ENCODE measurements around the gene NPTX2.
"Not testable (repeated sequence)": the region's sequence is repeated elsewhere in the genome, so short reads cannot be mapped to it uniquely, and the experiment has no call there.

Gene NPTX2, protein sequence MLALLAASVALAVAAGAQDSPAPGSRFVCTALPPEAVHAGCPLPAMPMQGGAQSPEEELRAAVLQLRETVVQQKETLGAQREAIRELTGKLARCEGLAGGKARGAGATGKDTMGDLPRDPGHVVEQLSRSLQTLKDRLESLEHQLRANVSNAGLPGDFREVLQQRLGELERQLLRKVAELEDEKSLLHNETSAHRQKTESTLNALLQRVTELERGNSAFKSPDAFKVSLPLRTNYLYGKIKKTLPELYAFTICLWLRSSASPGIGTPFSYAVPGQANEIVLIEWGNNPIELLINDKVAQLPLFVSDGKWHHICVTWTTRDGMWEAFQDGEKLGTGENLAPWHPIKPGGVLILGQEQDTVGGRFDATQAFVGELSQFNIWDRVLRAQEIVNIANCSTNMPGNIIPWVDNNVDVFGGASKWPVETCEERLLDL

DNA sequence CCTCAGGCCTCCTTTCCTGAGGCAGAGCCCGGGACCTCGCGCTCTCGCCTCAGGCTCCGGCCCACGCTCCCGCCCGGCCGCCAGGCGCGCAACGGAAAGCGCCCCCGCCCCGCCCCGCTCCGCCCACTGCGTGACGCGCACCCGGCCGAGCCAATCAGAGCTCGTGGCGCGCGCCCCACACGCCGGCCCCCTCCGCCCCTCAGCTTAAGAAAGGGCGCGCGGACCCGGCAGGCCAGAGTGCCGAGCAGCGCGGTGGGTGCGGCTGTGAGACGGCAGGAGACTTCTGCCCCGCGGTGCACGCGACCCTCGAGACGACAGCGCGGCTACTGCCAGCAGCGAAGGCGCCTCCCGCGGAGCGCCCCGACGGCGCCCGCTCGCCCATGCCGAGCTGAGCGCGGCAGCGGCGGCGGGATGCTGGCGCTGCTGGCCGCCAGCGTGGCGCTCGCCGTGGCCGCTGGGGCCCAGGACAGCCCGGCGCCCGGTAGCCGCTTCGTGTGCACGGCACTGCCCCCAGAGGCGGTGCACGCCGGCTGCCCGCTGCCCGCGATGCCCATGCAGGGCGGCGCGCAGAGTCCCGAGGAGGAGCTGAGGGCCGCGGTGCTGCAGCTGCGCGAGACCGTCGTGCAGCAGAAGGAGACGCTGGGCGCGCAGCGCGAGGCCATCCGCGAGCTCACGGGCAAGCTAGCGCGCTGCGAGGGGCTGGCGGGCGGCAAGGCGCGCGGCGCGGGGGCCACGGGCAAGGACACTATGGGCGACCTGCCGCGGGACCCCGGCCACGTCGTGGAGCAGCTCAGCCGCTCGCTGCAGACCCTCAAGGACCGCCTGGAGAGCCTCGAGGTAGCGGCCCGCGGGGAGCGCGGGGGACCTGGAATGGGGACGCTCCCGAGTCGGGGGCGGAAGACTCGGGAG lies at the start of gene NPTX2:
Gene NPTX2 (plus strand): TSS at position 235 of the 909 bp plus-strand sequence. CDS start 177 bp downstream, at position 412.
- DNase-seq (ENCODE audit: low read depth in 2 of 3, low spot score in 1 of 3): peak in 1 of 3 donors; percentile 5

DNA sequence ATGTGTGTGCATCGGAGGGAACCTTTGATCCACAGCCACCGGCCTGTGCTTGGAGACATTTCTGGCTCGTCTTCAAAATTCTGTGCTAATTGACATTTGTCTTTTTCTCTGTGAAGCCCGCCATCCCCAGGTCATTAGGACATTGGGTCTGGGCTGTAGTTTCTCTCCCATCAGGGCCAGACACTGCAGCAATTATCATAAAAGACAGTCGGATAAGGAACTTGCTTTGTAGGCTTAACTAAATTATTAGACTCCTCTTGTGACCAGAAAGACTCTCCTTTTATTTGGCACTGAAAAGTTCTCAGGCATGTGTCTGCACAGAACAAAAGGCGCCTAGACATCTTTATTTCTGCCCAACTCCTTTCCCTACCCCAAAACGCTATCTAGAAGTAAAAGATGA lies 49.1 kb upstream of the NPTX2 start:
- no peak for DNase-seq (ENCODE audit: low read depth in 2 of 3, low spot score in 1 of 3)

DNA sequence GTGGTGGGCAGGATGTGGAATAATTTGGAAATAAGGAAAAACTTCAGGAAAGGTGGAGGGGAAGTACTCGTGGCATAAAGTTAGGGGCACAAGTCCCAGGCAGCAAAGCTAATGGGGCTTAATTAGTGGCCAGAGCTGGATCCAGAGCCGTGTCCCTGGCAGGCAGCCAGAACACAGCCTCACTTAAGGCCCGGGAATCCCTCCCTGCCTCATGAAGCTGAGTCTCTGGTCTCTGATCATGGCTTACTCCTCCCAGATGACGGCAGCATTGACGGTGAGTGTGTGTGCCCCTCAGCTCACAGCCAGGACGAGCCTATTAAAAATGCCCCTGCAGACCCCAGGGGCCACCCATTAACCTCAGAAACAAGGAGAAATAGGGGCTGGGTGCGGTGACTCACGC lies 48.2 kb upstream of the NPTX2 start:
- DNase-seq (ENCODE audit: low read depth in 2 of 3, low spot score in 1 of 3): no peak

DNA sequence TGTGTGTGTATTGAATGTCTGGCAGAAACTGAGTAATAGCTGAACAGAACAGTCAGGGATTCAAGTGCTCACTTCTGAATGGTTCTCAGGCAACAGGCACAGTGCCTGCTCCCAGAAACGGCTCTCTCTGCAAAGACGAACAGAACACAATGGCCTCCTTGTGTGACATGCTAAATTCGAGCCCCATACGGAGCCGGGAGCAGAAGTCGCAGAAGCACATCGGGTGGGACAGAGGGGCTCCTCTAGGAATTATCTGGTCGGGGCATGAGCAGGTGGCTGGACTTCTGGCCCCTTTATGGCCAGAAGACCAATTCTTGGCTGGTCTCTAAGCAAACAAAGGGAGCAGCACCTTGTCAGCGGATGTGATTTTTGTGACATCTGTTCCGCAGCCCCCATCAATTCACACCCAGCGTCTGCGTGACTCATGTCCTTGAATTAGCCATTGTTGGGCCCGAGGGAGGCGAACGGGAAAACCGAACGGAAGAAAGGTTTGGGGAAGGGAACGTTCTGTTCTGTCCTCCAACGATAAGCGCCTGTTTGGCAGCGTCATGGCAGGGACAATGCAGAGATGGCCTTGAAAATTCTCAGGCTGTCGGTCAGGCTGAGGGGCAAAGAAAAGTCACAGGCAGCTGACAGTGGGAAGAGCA lies 47.3 kb upstream of the NPTX2 start:
- no peak for DNase-seq (ENCODE audit: low read depth in 2 of 3, low spot score in 1 of 3)

DNA sequence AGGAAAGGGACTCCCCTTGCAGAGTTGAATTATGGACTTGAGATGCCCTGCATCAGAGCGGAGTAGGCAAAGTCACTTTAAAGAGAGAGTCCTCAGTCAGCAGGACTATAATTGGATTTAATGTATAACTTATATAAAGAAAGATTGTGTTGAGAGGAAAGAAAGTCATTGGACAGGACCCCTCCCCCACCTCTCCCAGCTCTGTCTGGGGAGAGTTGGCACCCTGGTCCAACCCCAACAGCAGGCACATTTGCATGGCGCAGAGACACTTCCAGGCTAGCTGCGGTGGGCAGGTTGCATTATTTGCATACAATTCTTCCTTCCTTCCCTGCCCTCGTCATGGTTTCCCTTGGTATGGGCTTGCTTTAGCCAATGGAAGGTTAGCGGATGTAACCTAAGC lies 46.1 kb upstream of the NPTX2 start:
- DNase-seq (ENCODE audit: low read depth in 2 of 3, low spot score in 1 of 3): no peak

DNA sequence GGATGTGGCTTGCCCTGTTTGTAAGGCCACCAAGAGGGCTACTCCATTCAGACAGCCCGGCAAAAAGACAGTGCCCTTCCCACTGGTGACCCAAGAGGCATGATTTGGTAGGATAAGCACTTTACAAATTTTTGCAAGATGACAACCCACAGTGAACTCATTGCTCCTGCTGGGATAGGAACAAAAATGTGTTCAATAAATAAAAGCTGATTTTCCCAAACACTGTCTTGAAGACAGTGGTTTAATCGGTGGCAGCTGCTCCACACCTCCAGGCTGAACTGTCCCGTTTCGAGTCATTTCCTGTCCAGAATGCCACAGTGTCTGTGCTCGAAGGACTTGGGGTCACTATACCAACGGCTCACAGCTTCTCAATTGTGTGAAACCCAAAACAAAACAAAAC lies 45.1 kb upstream of the NPTX2 start:
- no peak for DNase-seq (ENCODE audit: low read depth in 2 of 3, low spot score in 1 of 3)

DNA sequence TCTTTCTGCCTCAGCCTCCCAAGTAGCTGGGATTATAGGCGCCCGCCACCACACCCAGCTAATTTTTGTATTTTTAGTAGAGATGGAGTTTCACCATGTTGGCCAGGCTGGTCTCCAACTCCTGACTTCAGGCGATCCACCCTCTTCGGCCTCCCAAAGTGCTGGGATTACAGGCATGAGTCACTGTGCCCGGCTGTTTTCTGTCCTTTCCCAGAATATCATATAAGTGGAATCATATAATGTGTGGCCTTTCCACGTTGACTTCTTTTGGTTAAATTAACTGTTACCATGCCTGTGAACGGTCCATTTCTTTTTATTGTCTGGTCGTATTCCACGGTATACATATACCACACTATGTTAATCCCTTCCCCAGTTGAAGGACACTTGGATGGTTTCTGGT lies 44.4 kb upstream of the NPTX2 start:
- not testable (repeated sequence) for DNase-seq (ENCODE audit: low read depth in 2 of 3, low spot score in 1 of 3)

DNA sequence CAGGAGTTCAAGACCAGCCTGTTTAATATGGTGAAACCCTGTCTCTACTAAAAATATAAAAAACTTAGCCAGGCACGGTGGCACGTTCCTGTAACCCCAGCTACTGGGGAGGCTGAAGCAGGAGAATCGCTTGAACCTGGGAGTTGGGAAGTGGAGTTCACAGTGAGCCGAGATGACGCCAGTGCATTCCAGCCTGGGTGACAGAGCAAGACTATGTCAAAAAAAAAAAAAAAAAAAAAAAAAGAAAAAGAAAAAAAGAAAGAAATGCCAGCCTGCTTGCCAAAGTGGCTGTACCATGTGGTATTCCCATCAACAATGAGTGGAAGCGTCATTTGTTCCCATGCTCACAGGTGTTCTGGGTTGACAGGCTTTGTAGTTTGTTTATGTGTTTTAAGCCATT lies 43.3 kb upstream of the NPTX2 start:
- no peak for DNase-seq (ENCODE audit: low read depth in 2 of 3, low spot score in 1 of 3)

DNA sequence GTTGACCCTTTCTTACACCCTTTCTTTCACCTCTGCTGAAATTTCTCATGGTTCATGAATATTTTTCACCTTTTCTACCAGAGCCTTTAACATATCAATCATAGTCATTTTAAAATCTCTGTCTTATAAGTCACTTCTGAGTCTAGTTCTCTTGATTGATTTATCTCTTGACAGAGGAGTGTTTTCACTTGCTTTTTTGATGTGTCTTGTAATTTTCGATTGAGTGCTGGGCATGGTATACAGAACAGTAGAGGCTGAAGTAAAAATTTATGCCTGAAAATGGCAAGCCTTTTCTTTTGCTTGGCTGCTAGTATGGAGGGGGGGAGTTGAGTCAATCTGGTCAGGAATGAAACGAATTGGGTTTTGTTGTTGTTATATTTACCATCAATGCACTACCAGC lies 41.2 kb upstream of the NPTX2 start:
- no peak for DNase-seq (ENCODE audit: low read depth in 2 of 3, low spot score in 1 of 3)

DNA sequence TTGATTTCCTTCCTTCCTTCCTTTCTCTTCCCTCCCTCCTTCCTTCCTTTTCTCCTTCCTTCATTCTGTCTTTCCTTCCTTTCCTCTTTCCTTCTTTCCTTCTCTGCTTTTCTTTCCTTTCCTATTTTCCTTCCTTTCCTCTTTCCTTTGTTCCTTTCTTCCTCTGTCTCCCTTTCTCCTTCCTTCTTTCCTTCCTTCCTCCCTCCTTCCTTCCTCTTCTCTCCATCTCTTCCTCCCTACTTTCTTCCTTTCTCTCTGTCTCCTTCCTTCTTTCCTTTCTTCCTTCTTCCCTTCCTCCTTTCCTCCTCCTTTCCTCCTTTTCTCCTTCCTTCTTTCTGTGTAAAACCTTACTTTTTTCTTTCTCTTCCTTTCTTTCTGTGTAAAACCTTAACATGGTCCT lies 32.3 kb upstream of the NPTX2 start:
- no peak for DNase-seq (ENCODE audit: low read depth in 2 of 3, low spot score in 1 of 3)

DNA sequence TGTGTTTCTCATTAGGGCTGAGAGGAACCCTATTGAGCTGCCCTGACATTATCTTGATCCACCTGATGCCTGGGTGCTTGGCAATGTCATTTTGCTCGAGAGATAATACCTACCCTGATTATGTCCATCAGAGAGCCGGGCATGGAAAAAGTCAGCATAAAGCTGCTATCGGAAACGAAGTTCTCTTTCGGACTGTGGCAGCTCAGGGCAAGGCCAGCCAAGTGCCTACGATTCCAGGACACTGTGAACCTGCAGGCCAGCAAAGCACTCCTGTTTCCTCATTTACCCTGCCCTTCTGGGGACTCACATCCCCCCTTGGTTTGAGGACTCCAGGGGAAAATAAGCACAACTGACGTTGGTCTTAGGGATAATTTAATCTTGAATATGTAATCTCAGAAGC lies 25.2 kb upstream of the NPTX2 start:
- DNase-seq (ENCODE audit: low read depth in 2 of 3, low spot score in 1 of 3): no peak

DNA sequence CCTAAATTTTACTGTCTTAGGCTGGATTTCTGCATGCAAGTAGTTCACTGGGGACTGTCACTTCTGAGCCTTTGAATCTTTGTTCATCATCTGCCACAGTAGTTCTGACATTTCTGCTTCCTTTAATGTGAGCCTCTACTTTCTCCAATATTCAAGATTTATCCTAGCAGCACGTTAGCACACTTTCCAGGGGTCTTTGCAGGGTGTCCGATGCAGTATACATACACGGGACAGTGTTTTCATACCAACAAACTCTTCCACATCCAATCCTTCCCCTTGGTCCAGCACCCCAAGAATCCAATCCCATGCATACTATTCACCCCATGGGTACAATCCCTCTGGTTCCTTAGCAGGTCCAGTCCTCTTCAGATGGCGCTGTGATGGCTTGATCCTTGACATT lies 22.7 kb upstream of the NPTX2 start:
- no peak for DNase-seq (ENCODE audit: low read depth in 2 of 3, low spot score in 1 of 3)

DNA sequence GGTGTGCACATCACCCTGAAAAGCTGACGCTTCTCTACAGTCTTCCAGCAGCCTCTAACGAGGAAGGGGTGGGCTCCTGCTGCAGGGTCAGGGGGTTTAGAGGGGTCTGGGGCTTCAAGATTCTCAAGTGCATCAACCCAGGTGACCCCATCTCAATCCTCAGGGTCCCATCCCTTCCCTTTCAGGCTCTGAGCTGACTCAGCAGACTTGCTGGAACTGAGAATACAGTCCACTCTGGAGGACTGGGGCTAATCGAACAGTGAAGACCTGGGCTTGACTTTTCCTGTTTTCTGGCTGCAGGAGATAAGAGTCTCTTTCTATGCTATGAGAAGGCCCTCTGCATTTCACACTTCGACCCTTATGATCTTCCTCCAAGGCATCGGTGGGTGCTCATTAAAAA lies 22.3 kb upstream of the NPTX2 start:
- DNase-seq (ENCODE audit: low read depth in 2 of 3, low spot score in 1 of 3): no peak

DNA sequence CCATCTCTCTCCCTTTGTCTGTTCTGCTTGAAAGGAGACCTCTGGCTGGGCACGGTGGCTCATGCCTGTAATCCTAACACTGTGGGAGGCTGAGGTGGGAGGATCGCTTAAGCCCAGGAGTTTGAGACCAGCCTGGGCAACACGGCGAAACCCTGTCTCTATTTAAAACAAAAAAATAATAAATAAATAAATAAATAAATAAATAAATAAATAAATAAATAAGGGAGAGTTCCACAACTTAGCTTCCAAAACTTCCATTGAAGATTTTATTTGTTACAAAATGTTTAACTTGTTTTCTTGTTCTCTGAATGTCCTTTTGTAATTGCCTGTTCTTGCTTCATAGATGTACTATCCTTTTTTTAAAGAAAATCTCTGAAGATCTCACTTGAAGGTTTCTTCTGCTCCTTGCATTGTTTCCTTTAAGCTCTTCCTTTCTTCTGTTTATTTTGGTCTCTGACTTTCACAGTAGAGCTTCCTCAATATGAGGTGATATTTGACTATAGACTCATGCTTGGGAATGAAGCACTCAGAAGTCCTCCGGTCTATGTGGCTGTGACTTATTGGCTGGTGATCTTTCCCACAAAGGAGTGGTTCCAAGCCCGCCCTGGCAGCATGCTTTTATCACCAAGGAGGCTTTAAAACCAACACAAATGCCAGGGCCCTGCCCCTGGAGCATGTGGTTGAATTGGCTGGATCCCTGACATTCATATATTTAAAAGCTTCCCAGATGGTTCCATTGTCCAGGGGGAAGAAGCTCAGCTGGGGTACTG lies 18.1 kb upstream of the NPTX2 start:
- no peak for DNase-seq (ENCODE audit: low read depth in 2 of 3, low spot score in 1 of 3)

DNA sequence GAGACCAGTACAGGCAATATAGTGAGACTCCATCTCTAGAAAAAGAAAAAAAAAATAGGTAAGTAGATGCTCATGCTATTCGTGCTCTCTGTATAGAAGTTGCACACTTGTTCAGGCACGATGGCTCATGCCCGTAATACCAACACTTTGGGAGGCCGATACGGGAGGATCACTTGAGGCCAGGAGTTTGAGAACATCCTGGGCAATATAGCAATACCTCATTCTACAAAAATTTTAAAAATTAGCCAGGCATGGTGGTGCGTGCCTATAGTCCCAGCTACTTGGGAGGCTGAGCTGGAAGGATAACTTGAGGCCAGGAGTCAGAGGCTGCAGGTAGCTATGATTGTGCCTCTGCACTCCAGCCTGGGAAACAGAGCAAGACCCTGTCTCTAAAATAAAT lies 17.2 kb upstream of the NPTX2 start:
- no peak for DNase-seq (ENCODE audit: low read depth in 2 of 3, low spot score in 1 of 3)

DNA sequence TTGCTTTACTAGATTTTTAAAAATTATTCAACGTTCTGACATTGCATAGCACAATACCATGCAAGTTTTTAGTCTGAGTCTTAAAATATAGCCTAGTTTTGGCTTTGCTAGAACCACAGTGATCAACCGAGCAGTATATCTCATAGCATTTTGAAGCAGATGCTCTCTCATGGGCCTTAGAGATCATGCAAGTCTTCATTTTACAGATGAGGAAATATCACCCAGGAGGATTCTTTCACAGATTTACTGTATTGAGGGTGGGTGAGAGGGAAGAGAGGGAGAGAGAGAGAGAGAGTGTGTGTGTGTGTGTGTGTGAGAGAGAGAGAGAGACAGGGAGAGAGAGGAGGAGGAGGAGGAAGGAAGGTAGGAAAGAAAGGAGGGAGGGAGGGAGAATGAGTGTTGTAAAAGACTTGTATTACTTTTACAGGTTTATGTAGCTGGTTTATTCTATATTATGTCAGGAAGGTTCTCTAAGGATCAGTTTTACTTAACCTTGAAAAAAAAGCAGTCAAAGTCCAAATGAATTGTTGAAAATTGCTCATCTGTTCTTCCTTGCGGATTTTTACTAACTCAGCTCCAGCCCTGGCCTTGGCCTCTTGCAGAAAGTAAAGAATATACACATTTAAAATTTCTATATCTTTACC lies 14.2 kb upstream of the NPTX2 start:
- no peak for DNase-seq (ENCODE audit: low read depth in 2 of 3, low spot score in 1 of 3)

DNA sequence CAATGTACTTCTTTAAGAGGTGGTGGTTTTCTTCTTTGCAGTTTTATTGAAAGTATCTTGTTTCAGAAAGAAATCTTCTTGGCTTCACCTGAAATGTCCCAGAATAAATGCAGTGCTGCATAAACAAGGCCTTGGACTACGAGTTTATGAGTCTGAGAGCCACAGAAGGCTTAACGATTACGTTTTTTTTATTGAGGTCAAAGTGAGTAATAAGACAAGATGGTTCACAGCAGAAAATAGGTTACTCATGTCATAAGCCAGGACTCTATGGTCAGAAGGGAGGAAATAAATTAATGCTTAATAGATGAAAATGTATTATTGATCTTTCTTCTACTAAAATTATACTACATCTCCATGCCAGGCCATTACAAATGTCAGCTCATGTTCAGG lies 13.7 kb upstream of the NPTX2 start:
- DNase-seq (ENCODE audit: low read depth in 2 of 3, low spot score in 1 of 3): no peak

DNA sequence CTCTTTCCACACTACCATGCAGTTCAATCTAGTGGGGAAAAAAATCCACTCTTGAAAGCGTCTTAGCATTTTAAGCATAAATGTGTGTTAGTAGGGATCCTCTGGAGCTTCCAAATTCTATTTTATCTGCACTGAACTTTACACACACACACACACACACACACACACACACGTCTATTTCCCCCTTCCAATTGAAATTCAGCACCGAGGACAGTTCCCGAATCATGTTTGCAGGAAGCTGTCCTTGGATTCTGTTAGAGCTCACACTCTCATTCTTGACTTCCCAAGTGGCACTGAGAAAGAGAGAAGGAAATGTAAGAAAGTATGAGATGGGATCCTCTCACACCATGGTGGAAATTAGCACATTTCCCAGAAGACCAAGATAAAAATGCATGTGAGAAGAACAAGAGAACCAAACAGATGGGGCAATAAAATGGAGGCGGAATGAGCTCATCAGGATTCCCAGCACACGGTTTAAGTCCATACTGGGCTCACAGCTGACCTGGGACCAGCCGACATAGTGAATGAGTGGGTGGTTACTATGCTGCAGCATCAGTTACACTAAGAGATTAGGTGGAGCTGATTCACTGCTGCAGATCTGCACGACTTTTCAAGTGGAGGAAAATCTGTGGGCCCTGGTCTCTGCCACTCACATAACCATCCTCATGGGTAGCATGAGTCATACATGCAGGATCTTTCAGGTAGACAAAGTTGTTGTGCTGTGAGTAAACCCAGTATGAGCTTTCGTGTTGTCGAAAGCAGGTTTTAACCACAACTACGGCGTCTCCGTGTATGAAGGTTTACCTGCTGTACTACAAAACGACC lies 3.3 kb upstream of the NPTX2 start:
- DNase-seq (ENCODE audit: low read depth in 2 of 3, low spot score in 1 of 3): no peak

DNA sequence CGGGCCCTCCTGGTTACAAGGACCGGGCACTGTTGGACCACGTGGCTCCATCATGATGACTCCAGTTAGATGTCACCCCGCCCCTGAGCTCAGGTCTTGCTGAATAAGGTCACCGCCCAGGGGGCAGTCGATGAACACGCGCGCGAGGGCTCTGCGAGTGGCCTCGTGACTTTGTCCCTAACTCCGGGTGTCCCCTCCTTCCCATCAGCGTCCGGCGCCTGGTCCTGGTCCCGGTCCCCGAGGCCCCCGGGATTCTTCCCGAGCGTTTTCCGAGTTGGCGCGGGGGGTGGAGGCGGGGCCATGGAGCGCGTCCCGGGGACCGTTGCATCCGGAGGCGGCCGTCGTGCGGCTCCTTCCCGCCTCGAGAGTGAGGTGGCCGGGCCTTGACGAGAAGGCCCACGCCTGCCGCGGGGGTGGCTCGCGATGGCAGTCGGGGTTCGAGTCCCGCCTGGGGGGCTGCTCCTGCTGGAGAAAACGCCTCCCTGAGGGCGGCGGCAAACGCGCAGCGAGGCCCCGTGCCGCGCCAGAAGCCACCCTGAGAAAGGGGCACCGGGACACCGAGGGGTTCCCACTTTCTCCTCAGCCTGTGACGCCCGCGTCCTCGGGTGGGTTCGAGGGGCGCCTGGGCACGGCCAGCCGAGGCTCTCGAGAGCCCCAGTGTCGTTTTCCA lies 569 bp upstream of the NPTX2 start:
- DNase-seq (ENCODE audit: low read depth in 2 of 3, low spot score in 1 of 3): no peak

Data from stimulated activated CD4-positive, alpha-beta T cell treated with anti-CD3 and anti-CD28 coated beads, Interleukin-12 subunit alpha, Interleukin-12 subunit beta, amount 100 ng/mL, for 48 hours (primary cell).